ENCODE measurements around the gene SLC22A23.

SLC22A23 gene

DNA sequence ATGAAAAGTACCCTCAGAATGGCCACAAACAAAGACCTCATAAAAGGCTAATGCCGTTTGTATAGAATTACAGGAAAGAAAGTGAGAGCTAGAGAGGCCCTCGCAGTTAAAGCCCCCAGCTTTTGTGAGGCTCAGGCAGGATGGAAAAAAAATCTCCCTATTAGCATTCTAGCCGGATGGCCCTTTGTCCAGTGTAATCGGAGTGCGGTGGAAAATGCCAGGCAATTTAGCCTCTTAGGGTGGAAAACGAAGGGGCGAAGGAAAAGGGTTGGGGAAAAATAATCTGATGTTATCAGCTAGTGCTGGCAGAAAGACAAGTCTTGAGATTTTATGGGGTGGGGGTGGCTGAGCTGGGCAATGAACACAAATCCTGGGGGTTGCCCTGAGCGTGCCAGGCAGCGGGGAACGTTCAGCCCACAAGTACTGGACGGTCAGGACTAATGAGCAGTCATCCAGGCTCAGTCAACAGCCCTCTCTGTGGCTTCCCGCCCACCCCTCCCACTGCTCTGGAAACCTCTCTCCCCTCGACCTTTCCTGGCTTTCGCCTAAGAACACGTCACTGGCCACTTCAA, 105.7 kb downstream of the SLC22A23 start:
- peak; percentile 40 for DNase-seq

DNA sequence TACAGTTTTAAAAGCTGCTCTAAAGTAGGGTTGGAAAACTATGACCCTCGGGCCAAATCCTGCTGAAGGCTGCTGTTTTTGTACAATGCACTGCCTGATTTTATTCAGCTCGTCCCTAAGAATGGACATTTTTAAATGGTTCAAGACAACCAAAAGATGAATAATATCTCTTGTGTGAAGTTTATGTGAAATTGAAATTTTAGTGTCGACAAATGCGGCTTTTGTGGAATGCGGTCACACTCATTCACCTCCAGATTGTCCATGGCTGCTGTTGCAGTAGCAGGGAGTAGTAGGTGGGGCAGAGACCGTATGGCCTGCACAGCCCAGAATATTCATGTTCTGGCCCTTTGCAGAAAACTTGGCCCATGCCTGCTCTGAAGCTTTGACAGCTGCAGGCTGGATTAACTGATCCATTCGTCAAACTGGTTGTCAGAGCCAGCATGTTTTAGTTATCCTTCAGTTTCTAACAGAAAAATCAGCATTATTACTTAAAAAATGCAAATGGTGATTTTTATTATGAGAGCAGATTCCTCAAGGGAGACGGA, 106.5 kb downstream of the SLC22A23 start:
- peak; percentile 76 for DNase-seq

DNA sequence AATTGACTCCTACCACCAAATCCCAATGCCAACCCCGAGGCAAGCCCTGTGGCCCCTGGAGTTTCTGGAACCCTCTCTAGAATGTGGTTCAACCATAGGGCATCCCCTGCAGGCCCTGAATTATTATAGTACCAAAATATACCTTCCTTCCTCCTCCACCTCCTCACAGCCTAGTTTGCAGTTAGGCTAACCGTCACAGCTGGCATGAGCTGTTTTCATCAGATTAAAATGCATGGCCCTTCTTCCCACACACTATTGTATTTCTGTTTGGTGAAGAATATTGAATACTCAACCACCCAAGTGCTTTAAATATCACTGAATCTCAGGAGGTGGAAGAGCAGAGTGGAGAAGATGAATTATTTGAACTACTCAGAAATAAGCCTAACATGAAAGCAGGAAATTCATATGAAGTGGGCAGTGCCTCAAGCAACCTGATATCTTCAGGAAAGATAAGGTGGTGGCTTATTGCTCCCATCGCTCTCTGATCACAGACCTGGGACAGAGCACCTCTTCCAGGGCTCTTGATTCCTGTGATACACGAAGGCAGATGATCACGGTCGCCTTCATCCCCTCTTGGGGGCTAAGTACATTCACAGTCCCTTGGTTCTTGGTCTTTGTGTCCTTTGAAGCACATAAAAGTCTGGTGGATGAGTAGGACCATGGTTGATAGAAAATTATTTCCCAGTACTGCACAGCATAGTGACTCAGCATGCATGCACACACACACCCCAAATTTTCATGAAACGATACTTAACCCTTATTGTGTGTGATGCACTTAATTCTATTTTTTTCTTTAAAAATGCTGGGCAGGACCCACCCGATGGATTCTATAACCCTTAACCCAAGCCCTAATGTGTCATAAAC, 107.2 kb downstream of the SLC22A23 start:
- DNase-seq: no peak

DNA sequence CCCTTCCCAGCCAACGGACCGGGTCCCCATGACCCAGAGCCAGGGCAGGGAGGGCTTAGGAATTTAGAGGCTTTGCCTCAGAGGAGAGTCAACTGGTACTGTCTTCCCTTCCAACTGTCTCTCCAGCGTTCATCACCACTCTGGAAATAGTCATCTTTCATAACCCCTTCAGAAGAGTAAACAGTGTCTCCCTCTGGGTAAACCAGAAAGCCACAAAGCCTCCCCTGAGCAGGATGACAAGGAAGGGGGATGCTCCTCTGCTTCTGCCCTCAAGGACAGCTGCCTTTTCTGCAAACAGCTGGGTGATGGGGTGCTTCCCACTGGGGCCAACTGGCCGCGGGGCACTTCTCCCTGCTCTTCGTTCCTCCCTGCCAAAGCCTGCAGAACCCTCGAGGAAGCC, 108.0 kb downstream of the SLC22A23 start:
- no peak for DNase-seq

DNA sequence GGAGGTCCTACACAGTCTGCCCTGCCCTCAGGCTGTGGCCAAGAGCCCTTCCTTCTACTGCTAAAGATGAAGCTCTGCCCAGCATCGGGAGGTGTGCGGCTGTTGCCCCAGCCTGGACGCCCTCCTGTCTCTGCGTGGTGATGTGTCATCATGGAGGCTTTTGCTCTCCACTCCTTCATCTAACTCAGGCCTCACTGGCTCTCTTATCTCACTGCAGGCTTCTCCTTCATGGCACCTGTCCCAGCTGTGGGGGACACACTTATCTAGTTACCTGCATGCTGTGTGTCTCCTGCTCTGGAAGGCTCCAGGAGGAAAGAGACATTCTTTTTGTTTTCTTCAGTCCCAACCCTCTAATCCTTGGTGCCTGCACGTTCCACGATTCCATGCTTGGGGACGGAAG, 109.0 kb downstream of the SLC22A23 start:
- DNase-seq: no peak

DNA sequence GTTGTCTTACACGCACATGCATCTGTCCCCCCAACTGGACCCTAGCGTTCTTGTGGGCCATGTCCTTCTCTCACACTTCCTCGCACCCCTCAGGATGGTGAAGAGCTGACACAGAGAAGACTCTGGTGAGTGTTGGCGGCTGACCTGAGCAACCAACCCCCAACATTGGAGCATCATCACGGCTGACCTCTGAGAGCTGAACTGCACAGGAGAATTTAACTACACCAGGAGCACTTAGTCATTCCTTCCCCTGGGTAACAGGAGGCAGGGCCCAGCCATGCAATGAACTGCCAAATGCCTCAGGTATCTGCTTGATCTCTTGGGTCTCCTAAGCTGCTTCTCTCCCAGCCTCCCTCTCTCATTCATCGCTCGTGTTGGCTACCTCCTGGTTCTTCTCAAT, 109.6 kb downstream of the SLC22A23 start:
- no peak for DNase-seq

DNA sequence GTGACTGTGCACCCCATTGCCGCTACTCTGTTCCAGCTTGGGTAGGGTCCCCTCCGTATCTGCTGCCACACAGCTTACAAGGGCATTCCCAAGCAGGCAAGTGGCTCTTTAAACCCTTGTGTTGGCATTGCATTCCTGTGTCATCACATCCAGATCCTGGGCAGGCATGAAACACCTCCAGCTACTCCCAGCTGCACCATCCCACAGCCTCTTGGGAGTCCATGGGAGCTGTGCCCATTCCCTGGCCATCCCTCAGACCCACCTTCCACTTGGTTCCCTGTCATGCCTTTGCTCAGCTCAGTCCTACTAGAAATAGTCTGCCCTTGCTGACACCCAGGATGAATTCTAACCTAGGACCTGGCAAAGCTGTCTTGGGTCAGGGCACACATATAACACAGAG, 110.4 kb downstream of the SLC22A23 start:
- no peak for DNase-seq

DNA sequence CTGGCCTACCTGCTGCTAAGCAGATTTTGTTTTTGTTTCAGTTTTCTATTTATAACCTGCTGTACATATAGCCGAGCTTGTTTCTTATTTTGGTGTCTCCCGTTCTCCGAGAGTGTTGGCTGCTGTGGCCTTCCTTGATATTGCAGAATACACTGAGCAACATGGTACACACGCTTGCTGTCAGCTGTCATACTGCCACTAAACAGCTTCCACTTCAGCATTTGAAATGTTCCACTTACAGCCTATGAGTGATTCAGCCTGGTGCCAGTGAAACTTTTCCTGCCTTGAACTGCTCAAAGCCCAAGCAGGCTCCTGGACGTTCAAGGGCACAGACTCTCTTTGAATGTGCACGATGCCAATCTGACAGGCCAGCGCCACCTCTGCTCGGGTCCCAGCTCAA, 111.0 kb downstream of the SLC22A23 start:
- DNase-seq: no peak

DNA sequence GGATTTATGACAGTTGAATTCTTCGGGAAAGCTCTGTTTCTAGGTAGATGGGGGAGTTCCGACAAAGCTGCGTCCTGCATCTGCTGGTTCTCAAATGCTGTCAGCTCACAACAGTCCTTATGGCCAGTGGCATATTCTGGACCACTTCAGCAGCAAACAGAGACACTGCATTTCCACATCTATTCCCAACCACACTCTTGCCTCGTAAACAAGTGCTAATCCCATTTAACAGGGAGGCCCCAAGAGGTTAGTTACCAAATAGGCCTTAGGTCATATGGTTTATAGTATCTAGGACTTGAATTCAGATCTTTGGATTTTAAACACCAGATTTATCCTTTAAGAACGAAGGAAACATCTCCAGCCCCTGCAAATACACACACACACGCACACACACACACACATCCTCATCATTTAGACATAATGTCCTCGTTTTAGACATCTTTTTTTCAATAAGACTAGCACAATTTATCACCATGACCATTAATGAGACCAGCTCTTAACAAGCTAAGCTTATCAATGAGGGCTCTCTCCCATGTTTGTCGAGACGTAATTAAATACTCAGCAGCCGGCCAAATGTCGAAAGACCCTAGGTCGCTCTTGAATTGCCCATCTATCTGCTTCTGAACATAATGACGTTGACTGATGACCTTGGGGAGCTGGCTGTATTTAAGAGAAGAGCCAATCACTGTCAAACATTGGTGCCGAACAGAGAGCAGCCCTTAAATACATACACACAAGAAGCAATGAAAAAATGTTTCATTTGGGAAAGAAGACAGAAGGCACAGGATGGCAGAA, 113.6 kb downstream of the SLC22A23 start:
- peak; percentile 92 for DNase-seq

DNA sequence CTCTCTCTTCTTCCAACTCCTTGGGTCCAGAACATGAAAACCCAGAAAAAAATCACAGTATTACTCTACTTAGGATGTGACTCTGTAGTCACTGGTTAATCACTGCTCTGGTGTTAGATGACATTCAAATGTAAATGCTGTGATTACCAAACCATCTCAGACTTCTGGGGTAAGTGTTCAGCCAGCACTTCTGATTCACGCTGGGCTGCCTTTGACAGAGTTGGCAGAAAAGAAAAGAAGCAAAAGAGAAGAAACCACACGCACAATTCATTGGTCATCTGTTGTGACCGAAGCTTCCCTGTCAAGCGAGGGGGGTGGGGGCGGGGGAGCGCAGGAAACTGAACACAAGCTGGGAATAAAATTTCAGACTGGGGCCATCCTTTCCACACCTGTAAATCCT, 115.4 kb downstream of the SLC22A23 start:
- no peak for DNase-seq

DNA sequence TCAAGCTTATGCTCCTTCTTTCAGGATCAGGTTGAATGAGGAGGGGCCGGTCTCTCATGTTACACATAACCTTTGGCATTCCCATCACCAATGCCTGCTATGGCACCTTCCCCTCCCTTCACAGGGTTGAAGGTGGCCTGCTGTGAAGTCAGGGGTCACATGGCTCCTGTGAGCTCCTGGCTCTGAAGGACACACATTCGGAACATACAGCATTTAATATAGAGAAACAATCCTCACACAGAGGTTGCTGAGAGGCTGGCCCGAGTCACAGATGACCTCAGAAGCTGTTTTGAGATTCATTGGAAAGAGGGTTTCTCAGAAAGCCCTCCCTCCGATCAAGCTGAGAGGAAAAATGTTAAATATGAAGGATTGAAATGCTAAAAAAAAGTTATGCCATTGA, 116.0 kb downstream of the SLC22A23 start:
- DNase-seq: no peak

DNA sequence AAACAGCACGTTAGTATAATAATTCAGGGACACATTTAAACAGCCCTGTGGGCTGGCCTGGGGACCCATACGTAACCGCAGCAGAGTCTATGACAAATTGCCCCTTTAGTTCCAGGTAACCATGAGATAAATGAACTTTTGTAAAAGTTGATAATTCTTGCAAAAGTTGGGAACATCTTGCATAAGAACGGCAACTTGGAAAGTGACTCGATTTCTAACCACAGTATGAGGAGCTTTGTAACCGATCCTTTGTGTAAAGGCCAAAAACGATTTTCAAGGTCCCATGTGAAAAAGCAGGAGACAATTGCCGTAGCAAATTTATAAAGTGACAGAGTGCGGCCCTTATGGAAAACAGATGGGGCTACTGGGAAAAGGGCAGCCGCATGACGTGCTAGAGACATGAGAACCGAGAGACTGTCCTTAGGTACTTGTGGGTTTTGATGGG, 116.5 kb downstream of the SLC22A23 start:
- no peak for DNase-seq

DNA sequence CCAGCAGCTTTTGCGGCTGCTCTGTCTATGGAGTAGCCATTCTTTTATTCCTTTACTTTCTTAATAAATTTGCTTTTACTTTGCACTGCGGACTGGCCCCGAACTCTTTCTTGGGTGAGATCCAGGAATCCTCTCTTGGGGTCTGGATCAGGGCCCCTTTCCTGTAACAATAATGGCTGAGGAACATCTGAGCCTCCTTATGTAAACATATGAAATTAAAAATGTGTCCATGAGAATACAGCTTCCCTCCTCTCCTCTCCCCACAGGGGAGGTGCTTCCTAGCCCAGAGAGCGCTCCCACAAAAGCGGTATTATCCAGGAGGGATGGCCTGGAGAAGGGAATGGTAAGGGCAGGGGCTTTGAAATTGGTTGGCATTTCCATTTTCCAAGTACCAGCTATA, 117.0 kb downstream of the SLC22A23 start:
- no peak for DNase-seq

DNA sequence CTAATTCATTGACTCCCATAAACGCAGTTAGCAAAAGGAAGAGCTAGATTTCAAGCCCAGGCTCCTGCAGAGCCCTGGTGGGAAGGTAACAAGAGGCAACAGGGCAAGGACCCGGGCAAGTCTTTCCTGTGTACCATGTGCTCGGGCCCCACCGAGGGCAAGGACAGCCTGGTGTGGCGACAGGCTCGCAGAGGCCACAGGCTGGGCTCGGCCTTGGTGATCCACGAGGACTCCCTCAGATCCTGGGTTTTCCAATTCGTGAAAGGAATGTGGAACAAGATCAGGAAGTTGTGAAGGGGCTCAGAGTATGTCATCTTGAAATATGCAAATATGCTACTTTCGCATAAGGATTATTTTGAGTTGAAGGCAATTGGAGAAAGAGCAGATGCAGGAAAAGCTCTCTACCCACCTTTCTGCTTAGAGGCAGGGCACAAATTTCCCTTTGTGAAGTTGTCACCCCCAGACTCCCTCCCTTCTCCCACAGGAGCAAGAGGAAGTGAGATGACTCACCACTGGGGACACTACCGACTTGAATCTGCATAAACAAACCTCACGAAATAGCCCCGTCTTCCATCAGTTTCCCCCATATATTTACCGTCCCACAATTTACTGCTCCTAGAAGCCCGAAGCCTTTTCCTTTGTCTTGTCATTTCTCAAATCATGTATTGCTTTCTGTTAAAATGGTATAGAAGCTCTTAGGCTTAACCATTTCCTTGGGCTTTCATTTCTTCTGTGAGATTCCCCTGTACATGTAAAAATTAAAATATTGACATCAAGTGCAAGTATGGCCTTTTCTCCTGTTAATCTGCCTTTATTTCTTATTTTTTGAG, 119.1 kb downstream of the SLC22A23 start:
- no peak for DNase-seq

DNA sequence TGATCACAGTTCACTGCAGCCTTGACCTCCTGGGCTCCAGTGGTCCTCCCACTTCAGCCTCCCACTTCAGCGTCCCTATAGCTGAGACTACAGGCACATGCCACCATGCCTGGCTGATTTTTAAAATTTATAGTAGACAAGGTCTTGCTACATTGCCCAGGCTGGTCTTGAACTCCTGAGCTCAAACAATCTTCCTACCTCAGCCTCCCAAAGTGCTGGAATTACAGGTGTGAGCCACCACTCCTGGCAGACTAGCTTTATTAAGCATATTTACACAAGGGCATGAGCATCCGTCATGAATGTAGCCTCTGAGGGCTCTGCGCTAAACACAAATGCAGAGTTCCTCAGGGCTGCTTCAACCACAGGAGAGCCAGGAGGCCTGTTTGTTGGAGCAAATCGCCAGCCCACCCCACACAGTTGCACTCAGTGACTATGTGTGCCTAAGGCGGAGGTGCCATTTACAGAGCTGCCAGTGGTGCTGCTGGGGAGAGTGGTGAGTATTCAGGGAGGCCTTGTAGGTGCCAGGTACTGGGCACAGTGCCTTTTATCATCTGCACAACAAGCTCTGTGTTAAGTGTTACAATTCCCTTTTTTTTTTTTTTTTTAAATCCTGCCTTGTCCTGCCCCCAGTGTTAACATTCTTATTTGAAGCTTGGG, 119.9 kb downstream of the SLC22A23 start:
- no peak for DNase-seq

DNA sequence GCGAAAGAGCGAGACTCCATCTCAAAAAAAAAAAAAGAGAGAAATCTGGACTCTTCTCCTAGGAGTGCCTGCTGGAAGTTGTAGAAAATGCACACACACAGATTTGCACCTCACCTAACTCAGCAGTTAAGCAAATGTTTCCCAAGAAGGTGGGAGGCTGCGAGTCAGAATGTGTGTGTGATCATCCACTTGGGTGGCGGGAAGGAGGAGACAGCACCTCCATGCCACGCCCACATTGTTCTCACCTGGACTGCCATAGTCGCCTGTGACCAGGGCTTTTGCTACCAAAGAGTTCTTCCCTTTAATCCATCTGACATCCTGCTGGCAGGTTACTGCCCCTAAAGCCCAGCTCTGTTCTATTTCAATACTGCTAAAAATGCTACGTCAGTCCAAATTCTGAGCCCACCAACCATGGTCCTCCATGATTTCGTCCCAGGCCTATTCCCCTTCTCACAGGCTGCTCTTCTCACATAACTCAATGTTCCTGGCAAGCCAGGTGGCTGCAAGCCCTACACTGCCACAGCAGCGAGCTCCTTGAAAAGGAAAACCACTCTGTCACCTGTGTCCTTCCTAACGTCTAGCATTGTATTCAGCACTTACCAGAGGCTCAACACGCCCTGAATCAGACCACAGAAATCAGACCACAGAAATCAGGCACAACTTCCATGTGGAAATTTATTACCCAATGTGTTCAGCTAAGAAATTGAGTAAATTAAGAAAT, 120.6 kb downstream of the SLC22A23 start:
- no peak for DNase-seq

DNA sequence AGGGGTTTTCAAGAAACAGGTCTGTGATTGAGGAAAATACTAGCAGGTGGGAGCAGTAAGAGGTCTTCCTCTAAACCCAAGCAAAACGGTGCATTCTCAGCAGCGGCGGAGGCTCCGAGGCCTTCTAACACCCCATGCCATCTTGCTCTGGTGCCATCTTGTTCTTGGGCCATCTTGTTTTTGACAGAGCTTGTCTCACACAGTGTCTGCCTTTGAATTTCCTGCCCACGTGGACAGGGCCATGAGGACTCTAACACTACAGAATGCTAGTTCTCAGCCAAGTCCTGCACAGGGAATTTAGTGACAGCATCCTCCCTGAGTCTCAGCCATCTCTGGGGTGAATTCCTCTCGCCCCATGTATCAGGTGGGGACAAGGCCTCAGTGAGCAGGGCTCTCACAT, 121.7 kb downstream of the SLC22A23 start:
- no peak for DNase-seq

DNA sequence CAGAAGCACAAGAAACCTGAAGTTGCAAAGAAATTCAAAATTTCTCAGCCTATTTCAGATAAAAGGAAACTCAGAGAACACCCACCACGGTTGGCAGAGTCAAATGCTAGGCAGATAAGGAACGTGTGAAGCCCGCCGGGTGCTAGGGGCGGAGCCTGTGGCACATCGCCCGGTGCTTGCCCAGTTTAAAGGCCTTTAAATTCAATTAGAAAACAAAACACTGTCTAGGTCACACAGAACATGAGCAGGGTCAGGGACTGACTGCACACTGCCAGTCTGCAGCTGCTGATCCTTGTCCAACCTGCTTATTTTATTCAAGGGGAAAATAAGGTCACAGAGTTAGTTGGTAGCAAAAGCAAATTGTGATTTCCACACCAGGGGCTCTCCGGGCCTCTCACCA, 122.3 kb downstream of the SLC22A23 start:
- DNase-seq: no peak

DNA sequence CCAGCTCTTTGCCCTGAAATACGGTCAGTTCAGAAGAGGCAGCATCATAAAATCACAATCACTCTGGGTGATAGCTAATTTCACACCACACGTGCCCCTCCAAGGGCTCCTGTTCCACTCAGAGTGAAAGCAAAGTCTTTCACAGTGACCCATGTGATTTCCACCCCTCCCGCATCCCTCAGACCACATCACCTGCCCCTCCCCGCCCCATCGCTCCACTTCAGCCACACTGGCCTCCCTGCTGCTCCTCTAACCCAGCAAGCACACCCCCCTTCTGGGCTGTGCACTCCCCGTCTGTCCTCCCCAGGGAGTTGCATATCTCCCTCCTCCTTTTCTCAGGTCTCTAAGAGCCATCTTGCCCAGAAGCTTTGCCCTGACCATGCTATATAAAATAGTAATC, 123.6 kb downstream of the SLC22A23 start:
- no peak for DNase-seq

DNA sequence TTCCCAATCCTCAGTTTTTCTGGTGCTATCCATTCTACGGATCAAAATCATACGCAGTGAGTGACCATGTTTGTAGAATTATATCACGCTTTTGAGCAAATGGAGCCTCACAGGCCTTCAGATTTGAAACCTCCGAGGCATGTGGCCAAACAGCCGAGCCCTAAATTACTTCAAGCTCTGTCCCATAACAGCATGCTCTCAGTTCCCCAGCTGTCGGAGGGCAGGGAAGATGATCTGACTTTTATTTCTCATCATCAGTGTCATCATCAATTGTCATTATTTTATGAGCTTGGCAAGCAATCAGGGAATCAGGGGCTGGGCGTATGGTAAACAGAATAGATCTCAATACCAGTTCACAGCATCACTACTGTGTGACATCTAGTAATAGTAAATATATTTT, 124.9 kb downstream of the SLC22A23 start:
- no peak for DNase-seq

DNA sequence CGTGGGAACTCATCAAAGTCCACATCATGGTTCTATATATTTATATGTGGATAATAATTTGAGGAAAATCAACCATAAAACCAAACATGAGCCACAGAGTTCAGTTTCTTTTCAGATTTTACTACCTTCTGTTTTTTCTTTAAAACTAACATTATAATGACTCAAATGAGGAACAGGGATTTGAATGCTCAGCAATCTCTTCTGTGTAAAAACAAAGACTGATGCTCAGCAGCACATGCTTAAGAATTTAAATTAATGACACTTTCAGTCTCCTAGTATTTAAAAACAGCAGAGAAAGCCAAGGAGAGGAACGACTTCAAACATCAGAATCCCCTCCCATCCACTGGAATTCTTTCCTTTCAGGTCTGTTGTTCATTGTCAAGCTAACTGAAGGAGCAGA, 125.4 kb downstream of the SLC22A23 start:
- DNase-seq: no peak
